Neural progenitor cell (in vitro differentiated cells): ENCODE results near the gene SPATA25. TPM values are rescaled to one million over a fixed set of nuclear protein-coding genes. Genes with fewer than 3 reads are reported as not detected.

Experiments
- DNase-seq: peaks from one replicate; pipeline ENCODE4 v3.0.0-alpha.2; 2016; ENCODE audit warnings: low spot score
- H2AFZ ChIP-seq: fragments of 200-600 bp; sonication (generic); replicated peaks from 2 replicates; pipeline ENCODE4 v1.6.1; 2016; ENCODE audit warnings: antibody characterized with exemption
- H3F3A ChIP-seq: fragments of 200-600 bp; sonication (generic); 2 replicates; pipeline ENCODE4 v1.6.1; 2016; ENCODE audit warnings: antibody characterized with exemption, low read depth
- H3K27ac ChIP-seq: fragments of 200-600 bp; sonication (generic); 2 replicates; pipeline ENCODE4 v1.5.1; 2016; ENCODE audit warnings: mild to moderate bottlenecking
- H3K27me3 ChIP-seq: fragments of 200-600 bp; sonication (generic); 2 replicates; pipeline ENCODE4 v1.6.1; 2016; ENCODE audit warnings: mild to moderate bottlenecking, moderate library complexity
- H3K36me3 ChIP-seq: fragments of 200-600 bp; sonication (generic); 2 replicates; pipeline ENCODE4 v1.5.1; 2016
- H3K4me1 ChIP-seq: fragments of 200-600 bp; sonication (generic); 2 replicates; pipeline ENCODE4 v1.6.1; 2016; ENCODE audit warnings: mixed run types
- H3K4me2 ChIP-seq: fragments of 200-600 bp; sonication (generic); 2 replicates; pipeline ENCODE4 v1.6.1; 2016
- H3K4me3 ChIP-seq: fragments of 200-600 bp; sonication (generic); 2 replicates; pipeline ENCODE4 v1.5.1; 2016
- H3K79me2 ChIP-seq: fragments of 200-600 bp; sonication (generic); 2 replicates; pipeline ENCODE4 v1.6.1; 2016; ENCODE audit warnings: low read depth
- H3K9ac ChIP-seq: fragments of 200-600 bp; sonication (generic); 2 replicates; pipeline ENCODE4 v1.6.1; 2016
- H3K9me3 ChIP-seq: fragments of 200-600 bp; sonication (generic); 2 replicates; pipeline ENCODE4 v1.5.1; 2016; ENCODE audit warnings: low read depth
- H4K20me1 ChIP-seq: fragments of 200-600 bp; sonication (generic); 2 replicates; pipeline ENCODE4 v1.6.1; 2016; ENCODE audit warnings: low read depth
- H3K27ac Mint-ChIP-seq: 3 replicates; pipeline ENCODE4 v1.8.0; 2021; ENCODE audit warnings: mixed read lengths
- H3K27me3 Mint-ChIP-seq: 2 replicates; pipeline ENCODE4 v1.8.0; 2022; ENCODE audit warnings: low read depth, mild to moderate bottlenecking, inconsistent platforms, moderate library complexity, mixed read lengths; ENCODE audit not compliant: insufficient read depth
- H3K36me3 Mint-ChIP-seq: 3 replicates; pipeline ENCODE4 v1.8.0; 2021; ENCODE audit warnings: mixed read lengths
- H3K4me1 Mint-ChIP-seq: 3 replicates; pipeline ENCODE4 v1.8.0; 2021; ENCODE audit warnings: mixed read lengths
- H3K4me3 Mint-ChIP-seq: 3 replicates; pipeline ENCODE4 v1.8.0; 2021; ENCODE audit warnings: mild to moderate bottlenecking, moderate library complexity, mixed read lengths
- H3K9me3 Mint-ChIP-seq: 3 replicates; pipeline ENCODE4 v1.8.0; 2020; ENCODE audit warnings: mixed read lengths
- CTCF ChIP-seq: fragments of 200-600 bp; sonication (generic); IDR thresholded peaks from 2 replicates; pipeline ENCODE4 v1.5.1; 2017; ENCODE audit warnings: antibody characterized with exemption, mild to moderate bottlenecking
- EZH2 ChIP-seq: fragments of 200-600 bp; sonication (generic); IDR thresholded peaks from 2 replicates; pipeline ENCODE4 v1.6.1; 2017; ENCODE audit warnings: antibody characterized with exemption, mild to moderate bottlenecking, moderate library complexity
- EZH2phosphoT487 ChIP-seq: fragments of 200-600 bp; sonication (generic); IDR thresholded peaks from 2 replicates; pipeline ENCODE4 v1.6.1; 2017; ENCODE audit warnings: antibody characterized with exemption
- total RNA-seq: library from RNA; depleted of rRNA; stranded (reverse); fragments of >200 nt; gene quantifications from 2 replicates; pipeline ENCODE4 v1.2.3, GENCODE V29; 2015; ENCODE audit warnings: low replicate concordance

Gene SPATA25
- total RNA-seq, 1 donor from 2014 or later = 0.54 TPM

GRCh38 chr20:45919542-45920399 lies 32.3 kb upstream of the SPATA25 start:
- H3K9me3 ChIP-seq = no peaks in the 10 kb centered on the region
- no peaks in the 10 kb centered on the region for H3K79me2 ChIP-seq
- no peak for DNase-seq
- H3K27me3 Mint-ChIP-seq = peaks cover 3% of the 10 kb centered on the region
- H3K36me3 Mint-ChIP-seq = no peaks in the 10 kb centered on the region
- H3K4me2 ChIP-seq = no peak overlapping the region
- H3K4me3 ChIP-seq = no peak overlapping the region
- H3K9ac ChIP-seq = no peak overlapping the region
- H3K4me1 ChIP-seq = peaks cover 3% of the 10 kb centered on the region
- peak overlapping the region; percentile 42 for H3K27ac Mint-ChIP-seq
- no peaks in the 10 kb centered on the region for H4K20me1 ChIP-seq
- no peaks in the 10 kb centered on the region for H3K36me3 ChIP-seq
- H3K27me3 ChIP-seq = no peaks in the 10 kb centered on the region
- H2AFZ ChIP-seq = no peak overlapping the region
- no peaks in the 10 kb centered on the region for H3F3A ChIP-seq
- no peak overlapping the region for H3K27ac ChIP-seq
- TF ChIP-seq CTCF (no peak), EZH2 (no peak), EZH2phosphoT487 (no peak)
- H3K4me3 Mint-ChIP-seq = no peak overlapping the region
- H3K4me1 Mint-ChIP-seq = peaks cover 28% of the 10 kb centered on the region
- H3K9me3 Mint-ChIP-seq = no peaks in the 10 kb centered on the region

GRCh38 chr20:45918779-45919537 lies 31.5 kb upstream of the SPATA25 start:
- no peaks in the 10 kb centered on the region for H3K9me3 ChIP-seq
- H2AFZ ChIP-seq = no peak overlapping the region
- H3K36me3 ChIP-seq = no peaks in the 10 kb centered on the region
- no peak for DNase-seq
- peaks cover 3% of the 10 kb centered on the region for H3K4me1 ChIP-seq
- no peaks in the 10 kb centered on the region for H3K9me3 Mint-ChIP-seq
- H3K36me3 Mint-ChIP-seq = no peaks in the 10 kb centered on the region
- no peak overlapping the region for H3K27ac ChIP-seq
- H3K4me3 Mint-ChIP-seq = peak overlapping the region; percentile 58
- H4K20me1 ChIP-seq = no peaks in the 10 kb centered on the region
- peaks cover 1% of the 10 kb centered on the region for H3K27me3 Mint-ChIP-seq
- H3K9ac ChIP-seq = no peak overlapping the region
- H3F3A ChIP-seq = no peaks in the 10 kb centered on the region
- H3K4me3 ChIP-seq = no peak overlapping the region
- H3K4me1 Mint-ChIP-seq = peaks cover 29% of the 10 kb centered on the region
- H3K79me2 ChIP-seq = no peaks in the 10 kb centered on the region
- H3K4me2 ChIP-seq = no peak overlapping the region
- peak overlapping the region; percentile 37 for H3K27ac Mint-ChIP-seq
- H3K27me3 ChIP-seq = no peaks in the 10 kb centered on the region
- TF ChIP-seq EZH2 (no peak), EZH2phosphoT487 (no peak), CTCF (no peak)

GRCh38 chr20:45918182-45918737 lies 30.8 kb upstream of the SPATA25 start:
- H3K4me1 Mint-ChIP-seq = peaks cover 29% of the 10 kb centered on the region
- no peak for TF ChIP-seq EZH2
- no peak for TF ChIP-seq CTCF
- TF ChIP-seq EZH2phosphoT487 = no peak
- Histone ChIP-seq H3K9ac (no peak overlapping the region), H2AFZ (no peak overlapping the region), H3K36me3 (no peaks in the 10 kb centered on the region), H3F3A (no peaks in the 10 kb centered on the region), H4K20me1 (no peaks in the 10 kb centered on the region), H3K9me3 (no peaks in the 10 kb centered on the region), H3K4me1 (peaks cover 3% of the 10 kb centered on the region), H3K4me3 (no peak overlapping the region), H3K27me3 (no peaks in the 10 kb centered on the region), H3K4me2 (no peak overlapping the region), H3K27ac (no peak overlapping the region), H3K79me2 (no peaks in the 10 kb centered on the region)
- DNase-seq = no peak
- H3K27ac Mint-ChIP-seq = no peak overlapping the region
- H3K4me3 Mint-ChIP-seq = no peak overlapping the region
- no peaks in the 10 kb centered on the region for H3K9me3 Mint-ChIP-seq
- H3K36me3 Mint-ChIP-seq = no peaks in the 10 kb centered on the region
- no peaks in the 10 kb centered on the region for H3K27me3 Mint-ChIP-seq
